Thyroid gland (tissue), 4 donors: Measurements from ENCODE around the gene MNT. TPM values are rescaled to one million over a fixed set of nuclear protein-coding genes. Genes with fewer than 3 reads are reported as not detected.

ENCODE experiments used
- DNase-seq, 2 donors: peaks; one replicate each; pipeline ENCODE4 v3.0.0-alpha.2; 2019
- H3K27ac ChIP-seq, 3 donors: fragments of 200-600 bp; sonication (generic); 1 replicate in 2 of 3; 2 replicates in 1 of 3; pipeline ENCODE4 v1.5.1; 2016 to 2019; ENCODE audit warnings: mild to moderate bottlenecking in 1 of 3, moderate library complexity in 1 of 3
- H3K27me3 ChIP-seq: fragments of 200-600 bp; sonication (generic); one replicate; pipeline ENCODE4 v1.5.1; 2019
- H3K36me3 ChIP-seq, 2 donors: fragments of 200-600 bp; sonication (generic); one replicate each; pipeline ENCODE4 v1.5.1; 2016 to 2019
- H3K4me1 ChIP-seq, 2 donors: fragments of 200-600 bp; sonication (generic); one replicate each; pipeline ENCODE4 v1.5.1; 2017 to 2019
- H3K4me3 ChIP-seq, 3 donors: fragments of 200-600 bp; sonication (generic); replicated peaks in 1 of 3; 1 replicate in 2 of 3; 2 replicates in 1 of 3; pipeline ENCODE4 v1.5.1; 2016; ENCODE audit warnings: mild to moderate bottlenecking in 1 of 3
- H3K9me3 ChIP-seq: fragments of 200-600 bp; sonication (generic); one replicate; pipeline ENCODE4 v1.5.1; 2017
- CTCF ChIP-seq, 6 experiments: fragments of 200-600 bp in 3 of 6; fragments of 450-650 bp in 3 of 6; sonication (generic) in 3 of 6; IDR thresholded peaks; one replicate each; pipeline ENCODE4 v1.5.1; 2016 to 2019; ENCODE audit warnings: antibody characterized with exemption in 6 of 6, mild to moderate bottlenecking in 2 of 6, inconsistent platforms in 1 of 6, moderate library complexity in 1 of 6
- POLR2A ChIP-seq, 2 donors: fragments of 450-650 bp; IDR thresholded peaks; one replicate each; pipeline ENCODE4 v1.6.1; 2017; ENCODE audit warnings: antibody characterized with exemption in 2 of 2, mild to moderate bottlenecking in 2 of 2, moderate library complexity in 1 of 2
- WGBS, 2 donors: methylation state at CpG; one replicate each; pipeline ENCODE4 v1.1.5; 2017; 5-methylcytosine and 5-hydroxymethylcytosine counted together
- intact Hi-C: fragments of 100-400 bp; cut with DNase I; formaldehyde crosslinking; loops from one replicate; pipeline ENCODE4 v1.15.1; 2023
- total RNA-seq, 4 donors: library from RNA; depleted of rRNA; stranded (reverse); fragments of >200 nt; gene quantifications; one replicate each; pipeline ENCODE4 v1.2.3, GENCODE V29; 2016

MNT gene
- total RNA-seq, 4 donors from 2014 or later = 8.2 to 28.9 (median 10.9) TPM

- H3K4me1 ChIP-seq = no peaks in the 10 kb centered on the region
- 83% methylated on average over 6 of the region's 12 CpGs; no CpG with 5 or more reads in 1 of the 2 donors for WGBS, 2 donors
These were observed 36.1 kb downstream of the MNT start for GRCh38 chr17:2364763-2365116.

GRCh38 chr17:2363851-2364762 lies 36.8 kb downstream of the MNT start:
- TF ChIP-seq CTCF (IDR thresholded peaks at IDR 0.05) (no peak), POLR2A (IDR thresholded peaks at IDR 0.05) (no peak)
- DNase-seq = no peak
- Histone ChIP-seq H3K27me3 (no peaks in the 10 kb centered on the region), H3K36me3 (peaks cover 14 to 21% of the 10 kb centered on the region in 2 donors), H3K4me1 (no peaks in the 10 kb centered on the region), H3K27ac (no peak overlapping the region), H3K9me3 (no peaks in the 10 kb centered on the region), H3K4me3 (no peak overlapping the region)
- intact Hi-C loops = loop anchor here (10.0 kb wide), 1 partner anchor 439 kb away; no protein-coding TSS in a partner anchor
- 86 to 90% methylated on average over 12 to 26 of the region's 26 CpGs for WGBS, 2 donors

More at GRCh38 chr17:2364763-2365116, 36.1 kb downstream of the MNT start:
- H3K36me3 ChIP-seq = peaks cover 14 to 21% of the 10 kb centered on the region in 2 donors
- no peak for DNase-seq
- no peak overlapping the region for H3K27ac ChIP-seq
- no peak for TF ChIP-seq POLR2A (IDR thresholded peaks at IDR 0.05)
- no peak for TF ChIP-seq CTCF (IDR thresholded peaks at IDR 0.05)
- no peaks in the 10 kb centered on the region for H3K9me3 ChIP-seq
- no peak overlapping the region for H3K4me3 ChIP-seq
- no peaks in the 10 kb centered on the region for H3K27me3 ChIP-seq
- intact Hi-C loops = loop anchor here (10.0 kb wide), 1 partner anchor 440 kb away; no protein-coding TSS in a partner anchor

- Histone ChIP-seq H3K36me3 (peaks cover 14 to 21% of the 10 kb centered on the region in 2 donors), H3K27ac (no peak overlapping the region), H3K4me3 (no peak overlapping the region), H3K4me1 (no peaks in the 10 kb centered on the region), H3K9me3 (no peaks in the 10 kb centered on the region), H3K27me3 (no peaks in the 10 kb centered on the region)
- WGBS, 2 donors = 88 to 92% methylated on average over 8 to 21 of the region's 21 CpGs
- TF ChIP-seq POLR2A (IDR thresholded peaks at IDR 0.05) (no peak), CTCF (IDR thresholded peaks at IDR 0.05) (no peak)
- intact Hi-C loops = loop anchor here (10.0 kb wide), 1 partner anchor 439 kb away; no protein-coding TSS in a partner anchor
- no peak for DNase-seq
These were observed 37.5 kb downstream of the MNT start for GRCh38 chr17:2363318-2363717.

GRCh38 chr17:2362881-2363280 lies 38.0 kb downstream of the MNT start:
- H3K9me3 ChIP-seq = no peaks in the 10 kb centered on the region
- DNase-seq = no peak
- WGBS, 2 donors = 100% methylated on average over 2 to 3 of the region's 14 CpGs
- H3K27me3 ChIP-seq = no peaks in the 10 kb centered on the region
- intact Hi-C loops = loop anchor here (10.0 kb wide), 1 partner anchor 438 kb away; no protein-coding TSS in a partner anchor
- TF ChIP-seq POLR2A (IDR thresholded peaks at IDR 0.05) = no peak
- no peaks in the 10 kb centered on the region for H3K4me1 ChIP-seq
- H3K4me3 ChIP-seq = no peak overlapping the region
- H3K36me3 ChIP-seq = peaks cover 14 to 21% of the 10 kb centered on the region in 2 donors
- H3K27ac ChIP-seq = no peak overlapping the region

GRCh38 chr17:2362416-2362815 lies 38.4 kb downstream of the MNT start:
- Histone ChIP-seq H3K27me3 (no peaks in the 10 kb centered on the region), H3K36me3 (peaks cover 14 to 21% of the 10 kb centered on the region in 2 donors), H3K4me1 (no peaks in the 10 kb centered on the region), H3K27ac (no peak overlapping the region), H3K9me3 (no peaks in the 10 kb centered on the region), H3K4me3 (no peak overlapping the region)
- no peak for TF ChIP-seq POLR2A (IDR thresholded peaks at IDR 0.05)
- TF ChIP-seq CTCF (IDR thresholded peaks at IDR 0.05) = no peak
- intact Hi-C loops = loop anchor here (10.0 kb wide), 1 partner anchor 438 kb away; no protein-coding TSS in a partner anchor
- no peak for DNase-seq
- WGBS, 2 donors = 93 to 97% methylated on average over 19 of the region's 19 CpGs
